Vagina (tissue), 2 donors: Measurements from ENCODE around the gene BAHD1.

Experiments used
- CTCF ChIP-seq, 3 experiments: fragments of 450-650 bp in 2 of 3; fragments of 200-600 bp in 1 of 3; sonication (generic) in 1 of 3; IDR thresholded peaks; one replicate each; pipeline ENCODE4 v1.5.1; 2017 to 2019; ENCODE audit warnings: antibody characterized with exemption in 3 of 3, mild to moderate bottlenecking in 2 of 3, moderate library complexity in 2 of 3
- POLR2A ChIP-seq, 2 donors: fragments of 450-650 bp; IDR thresholded peaks; one replicate each; pipeline ENCODE4 v1.6.1; 2017; ENCODE audit warnings: antibody characterized with exemption in 2 of 2, mild to moderate bottlenecking in 2 of 2, moderate library complexity in 2 of 2
- POLR2AphosphoS5 ChIP-seq, 2 donors: sonication (generic); formaldehyde crosslinking; IDR thresholded peaks; one replicate each; pipeline ENCODE4 v1.9.0; 2017; ENCODE audit warnings: antibody characterized with exemption in 2 of 2, mild to moderate bottlenecking in 2 of 2, low read depth in 1 of 2; ENCODE audit not compliant: insufficient read depth in 1 of 2

DNA sequence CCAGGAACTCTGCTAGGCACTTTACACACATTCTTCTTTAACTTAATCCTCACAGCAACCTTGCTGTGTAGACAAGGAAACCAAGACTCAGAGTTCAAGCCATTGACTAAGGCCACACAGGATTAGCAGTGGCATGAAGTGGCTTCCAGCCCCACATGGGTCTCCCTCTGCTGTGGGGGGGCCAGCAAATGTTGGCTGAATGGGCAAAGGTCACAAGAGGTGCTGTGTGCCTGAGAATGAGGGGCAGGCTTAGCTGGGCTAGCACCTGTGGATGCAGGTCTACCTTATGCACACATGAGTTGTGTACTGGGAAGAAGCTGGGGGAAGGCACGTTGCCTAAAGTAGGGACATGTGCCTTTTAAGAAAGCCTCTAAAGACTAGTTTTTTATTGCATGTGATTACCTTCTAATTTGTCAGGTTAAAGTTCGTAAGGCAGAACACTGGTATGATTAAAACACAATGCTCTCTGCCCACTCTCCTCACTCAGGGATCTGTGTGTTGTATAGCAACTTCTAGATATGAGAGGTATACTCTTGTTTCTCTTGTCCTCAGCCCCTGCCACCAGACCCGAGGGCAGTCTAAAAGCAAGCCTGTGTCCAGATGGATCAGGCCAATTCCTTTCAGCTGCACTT is 10.9 kb downstream of the BAHD1 start:
- TF ChIP-seq CTCF (IDR thresholded peaks at IDR 0.05) (no peak), POLR2AphosphoS5 (IDR thresholded peaks at IDR 0.05; ENCODE audit: insufficient read depth in 1 of 2, low read depth in 1 of 2) (no peak), POLR2A (IDR thresholded peaks at IDR 0.05) (no peak)
